Measurements from ENCODE around the gene ALOX15B. TPM values are rescaled to one million over a fixed set of nuclear protein-coding genes. Genes with fewer than 3 reads are reported as not detected.

ALOX15B gene
- total and polyA plus RNA-seq, 3 experiments from 2014 or later: not detected

DNA sequence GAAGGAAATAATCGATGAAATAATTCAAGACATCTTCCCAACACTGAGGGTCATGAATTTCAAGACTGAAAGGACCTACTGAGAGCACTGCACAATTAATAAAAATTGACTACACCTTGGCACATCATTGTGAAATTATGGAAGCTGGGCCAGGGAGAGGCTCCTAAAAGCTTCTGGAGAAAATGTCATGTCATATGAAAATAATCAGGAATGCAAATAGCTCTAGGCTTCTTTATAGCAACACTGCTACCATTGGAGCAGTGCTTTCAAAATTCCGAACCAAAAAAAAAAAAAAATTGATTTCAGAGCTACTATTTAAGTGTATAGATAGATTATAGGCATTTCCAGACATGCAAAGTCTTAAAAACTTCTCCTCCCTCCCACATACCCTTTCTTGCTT is 6.4 kb upstream of the ALOX15B start:
- no peak for DNase-seq
- H3K27ac Mint-ChIP-seq: peak overlapping the region in 1 of 8 donors; percentile 47
- no peaks in the 10 kb centered on the region for H3K36me3 ChIP-seq (ENCODE audit: insufficient read depth, low read length)
- no peak overlapping the region for H3K4me3 ChIP-seq (ENCODE audit: low read length)
- no peaks in the 10 kb centered on the region for H3K27me3 ChIP-seq (ENCODE audit: insufficient read depth, low read length, poor library complexity, severe bottlenecking)
- H3K36me3 Mint-ChIP-seq: peaks cover 0 to 4% (median 0%) of the 10 kb centered on the region in 3 donors
- no peaks in the 10 kb centered on the region for H3K9me3 ChIP-seq (ENCODE audit: low read length)
- CTCF ChIA-PET: interaction anchor here (1.7 kb wide), 1 partner anchor 9 kb away, joined by 5 read pairs; no protein-coding TSS in a partner anchor
- H3K27ac ChIP-seq (ENCODE audit: low read depth, low read length): no peak overlapping the region
- POLR2A ChIA-PET: no interaction called here
- H3K9me3 Mint-ChIP-seq: no peaks in the 10 kb centered on the region
- peaks cover 20 to 65% of the 10 kb centered on the region in 2 donors for H3K27me3 Mint-ChIP-seq
- H3K4me1 Mint-ChIP-seq: no peaks in the 10 kb centered on the region
- H3K4me3 Mint-ChIP-seq: no peak overlapping the region
- no peaks in the 10 kb centered on the region for H3K4me1 ChIP-seq (ENCODE audit: insufficient read depth, low read length)

- POLR2A ChIA-PET: no interaction called here
- Histone ChIP-seq H3K9me3 (ENCODE audit: low read length) (no peaks in the 10 kb centered on the region), H3K36me3 (ENCODE audit: insufficient read depth, low read length) (no peaks in the 10 kb centered on the region), H3K27me3 (ENCODE audit: insufficient read depth, low read length, poor library complexity, severe bottlenecking) (no peaks in the 10 kb centered on the region), H3K4me1 (ENCODE audit: insufficient read depth, low read length) (no peaks in the 10 kb centered on the region), H3K27ac (ENCODE audit: low read depth, low read length) (no peak overlapping the region), H3K4me3 (ENCODE audit: low read length) (no peak overlapping the region)
- peaks cover 21 to 33% of the 10 kb centered on the region in 2 donors for H3K27me3 Mint-ChIP-seq
- peaks cover 0 to 4% (median 0%) of the 10 kb centered on the region in 3 donors for H3K4me1 Mint-ChIP-seq
- H3K27ac Mint-ChIP-seq: no peak overlapping the region
- no peaks in the 10 kb centered on the region for H3K36me3 Mint-ChIP-seq
- CTCF ChIA-PET: interaction anchor here (5.0 kb wide), 1 partner anchor 50 kb away, joined by 16 read pairs; no protein-coding TSS in a partner anchor
- H3K4me3 Mint-ChIP-seq: peak overlapping the region in 1 of 7 donors; percentile 54
- DNase-seq: no peak
- H3K9me3 Mint-ChIP-seq: peaks cover 0 to 2% (median 0%) of the 10 kb centered on the region in 5 donors
Observed at GRCh38 chr17:8039611-8040168, 831 bp downstream of the ALOX15B start.

DNA sequence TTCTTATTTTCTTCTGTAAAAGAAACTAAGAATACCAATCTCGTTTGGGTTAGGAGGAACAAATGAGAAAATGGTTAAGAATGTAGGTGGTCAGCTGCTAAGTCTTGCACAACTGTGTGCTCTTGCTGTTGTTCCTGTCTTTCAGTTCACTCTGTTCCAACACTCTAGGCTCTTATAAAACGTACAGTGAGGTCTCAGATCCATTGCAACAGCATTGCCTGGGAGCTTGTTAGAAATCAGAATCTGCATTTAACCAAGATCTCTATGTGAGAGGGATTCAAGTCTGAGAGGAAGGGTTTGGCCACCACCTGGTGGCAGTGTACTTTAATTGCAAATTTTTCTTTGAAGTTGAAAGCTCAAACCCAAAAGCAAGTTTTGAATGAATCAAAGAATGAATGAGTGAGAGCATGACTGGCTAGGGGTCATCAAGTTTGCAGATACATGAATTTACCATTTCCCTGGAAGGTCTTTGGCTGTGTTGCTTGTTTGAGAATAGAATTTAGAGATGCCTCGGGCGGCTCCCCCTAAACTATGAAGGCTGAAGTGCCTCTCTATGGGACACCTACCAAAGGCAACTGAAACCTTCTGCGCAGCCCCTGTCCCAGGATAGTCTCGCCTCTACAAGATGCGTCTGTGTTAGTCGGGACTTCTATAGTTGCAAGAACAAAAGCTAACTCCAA is 2.5 kb downstream of the ALOX15B start:
- H3K4me3 ChIP-seq (ENCODE audit: low read length): no peak overlapping the region
- CTCF ChIA-PET: interaction anchor here (0.7 to 5.0 kb wide), 13 partner anchors 9 to 298 kb away, joined by 3 to 16 read pairs (median 4); partner anchors contain the start of gene NAA38
- H3K27me3 Mint-ChIP-seq: peaks cover 22 to 34% of the 10 kb centered on the region in 2 donors
- no peaks in the 10 kb centered on the region for H3K36me3 ChIP-seq (ENCODE audit: insufficient read depth, low read length)
- H3K36me3 Mint-ChIP-seq: no peaks in the 10 kb centered on the region
- POLR2A ChIA-PET: no interaction called here
- H3K4me1 ChIP-seq (ENCODE audit: insufficient read depth, low read length): no peaks in the 10 kb centered on the region
- no peak overlapping the region for H3K27ac ChIP-seq (ENCODE audit: low read depth, low read length)
- no peaks in the 10 kb centered on the region for H3K27me3 ChIP-seq (ENCODE audit: insufficient read depth, low read length, poor library complexity, severe bottlenecking)
- no peak overlapping the region for H3K27ac Mint-ChIP-seq
- H3K4me3 Mint-ChIP-seq: no peak overlapping the region
- H3K4me1 Mint-ChIP-seq: peaks cover 0 to 4% (median 0%) of the 10 kb centered on the region in 3 donors
- H3K9me3 Mint-ChIP-seq: peaks cover 0 to 2% (median 0%) of the 10 kb centered on the region in 5 donors
- DNase-seq: peak in 2 of 5 donors; percentile 32
- H3K9me3 ChIP-seq (ENCODE audit: low read length): no peaks in the 10 kb centered on the region

DNA sequence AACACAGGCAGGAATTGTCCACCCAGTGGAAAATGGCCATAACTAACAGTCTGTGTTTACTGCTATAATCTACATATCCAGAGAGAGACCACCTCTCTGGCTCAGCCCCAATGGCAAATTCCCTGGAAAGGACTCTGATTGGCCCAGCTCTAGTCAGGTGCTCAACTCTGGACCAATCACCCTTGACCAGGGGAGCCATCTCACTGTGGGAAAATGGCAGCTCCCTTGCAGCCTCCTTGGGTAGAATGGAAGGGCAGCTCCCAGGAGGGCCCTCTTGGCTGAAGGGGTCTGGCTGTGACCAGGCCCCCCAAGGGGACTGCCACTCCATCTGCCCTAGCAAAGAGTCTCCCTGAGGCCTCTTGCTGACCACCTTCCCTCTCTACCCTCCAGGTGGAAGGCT is 3.1 kb downstream of the ALOX15B start:
- H3K27ac Mint-ChIP-seq: peak overlapping the region in 1 of 8 donors; percentile 29
- H3K4me1 Mint-ChIP-seq: peaks cover 0 to 4% (median 0%) of the 10 kb centered on the region in 3 donors
- Histone ChIP-seq H3K27me3 (ENCODE audit: insufficient read depth, low read length, poor library complexity, severe bottlenecking) (no peaks in the 10 kb centered on the region), H3K27ac (ENCODE audit: low read depth, low read length) (no peak overlapping the region), H3K4me3 (ENCODE audit: low read length) (no peak overlapping the region), H3K36me3 (ENCODE audit: insufficient read depth, low read length) (no peaks in the 10 kb centered on the region), H3K4me1 (ENCODE audit: insufficient read depth, low read length) (no peaks in the 10 kb centered on the region), H3K9me3 (ENCODE audit: low read length) (no peaks in the 10 kb centered on the region)
- CTCF ChIA-PET: interaction anchor here (1.1 to 5.0 kb wide), 8 partner anchors 15 to 185 kb away, joined by 3 to 16 read pairs (median 6); partner anchors contain the start of gene NAA38
- peaks cover 22 to 37% of the 10 kb centered on the region in 2 donors for H3K27me3 Mint-ChIP-seq
- POLR2A ChIA-PET: no interaction called here
- no peaks in the 10 kb centered on the region for H3K36me3 Mint-ChIP-seq
- H3K9me3 Mint-ChIP-seq: peaks cover 0 to 2% (median 0%) of the 10 kb centered on the region in 5 donors
- DNase-seq: no peak
- H3K4me3 Mint-ChIP-seq: no peak overlapping the region

GRCh38 chr17:8044819-8045810 is 6.3 kb downstream of the ALOX15B start:
- Mint-ChIP-seq H3K4me1 (peaks cover 0 to 4% (median 0%) of the 10 kb centered on the region in 3 donors), H3K36me3 (no peaks in the 10 kb centered on the region), H3K27ac (peak overlapping the region in 1 of 8 donors; percentile 94), H3K27me3 (peaks cover 10 to 21% of the 10 kb centered on the region in 2 donors), H3K4me3 (no peak overlapping the region), H3K9me3 (no peaks in the 10 kb centered on the region)
- Histone ChIP-seq H3K27me3 (ENCODE audit: insufficient read depth, low read length, poor library complexity, severe bottlenecking) (no peaks in the 10 kb centered on the region), H3K4me1 (ENCODE audit: insufficient read depth, low read length) (no peaks in the 10 kb centered on the region), H3K4me3 (ENCODE audit: low read length) (no peak overlapping the region), H3K9me3 (ENCODE audit: low read length) (no peaks in the 10 kb centered on the region), H3K36me3 (ENCODE audit: insufficient read depth, low read length) (no peaks in the 10 kb centered on the region), H3K27ac (ENCODE audit: low read depth, low read length) (no peak overlapping the region)
- CTCF ChIA-PET: interaction anchor here (0.6 to 1.7 kb wide), 4 partner anchors 12 to 194 kb away, joined by 3 to 4 read pairs (median 4); no protein-coding TSS in a partner anchor
- DNase-seq: no peak
- POLR2A ChIA-PET: no interaction called here

DNA sequence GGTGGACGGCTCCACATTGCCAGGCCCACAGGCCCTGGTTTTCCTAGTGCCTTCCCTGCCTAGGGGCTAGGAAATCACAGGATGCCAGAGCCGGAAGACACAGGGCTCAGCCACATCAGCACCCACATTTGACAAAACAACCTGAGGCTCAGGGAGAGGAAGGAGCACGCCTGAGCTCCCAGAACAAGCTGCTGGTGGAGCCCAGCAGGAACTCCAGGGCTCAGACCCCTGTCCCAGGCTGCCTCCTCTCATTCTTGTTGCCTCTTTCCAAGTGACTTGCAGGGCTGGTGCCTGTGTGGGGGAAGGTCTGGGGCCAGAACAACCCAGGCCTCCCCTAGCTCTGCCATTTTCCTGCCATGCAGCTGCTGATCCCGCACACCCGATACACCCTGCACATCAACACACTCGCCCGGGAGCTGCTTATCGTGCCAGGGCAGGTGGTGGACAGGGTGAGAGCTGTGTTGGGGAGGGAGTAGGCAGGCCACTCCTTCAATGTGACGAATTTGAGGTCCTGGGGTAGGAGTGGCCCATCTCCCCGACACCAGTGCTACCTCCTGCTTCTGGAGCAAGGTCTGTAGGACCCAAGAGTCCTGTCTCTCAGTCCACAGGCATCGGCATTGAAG is 7.6 kb downstream of the ALOX15B start:
- POLR2A ChIA-PET: no interaction called here
- CTCF ChIA-PET: interaction anchor here (1.7 to 1.8 kb wide), 2 partner anchors 11 to 27 kb away, joined by 4 to 10 read pairs; no protein-coding TSS in a partner anchor
- Mint-ChIP-seq H3K4me1 (peaks cover 0 to under 1% (median 0%) of the 10 kb centered on the region in 3 donors), H3K4me3 (no peak overlapping the region), H3K36me3 (no peaks in the 10 kb centered on the region), H3K27ac (no peak overlapping the region), H3K27me3 (peaks cover 6 to 12% of the 10 kb centered on the region in 2 donors), H3K9me3 (no peaks in the 10 kb centered on the region)
- Histone ChIP-seq H3K4me3 (ENCODE audit: low read length) (no peak overlapping the region), H3K27me3 (ENCODE audit: insufficient read depth, low read length, poor library complexity, severe bottlenecking) (no peaks in the 10 kb centered on the region), H3K9me3 (ENCODE audit: low read length) (no peaks in the 10 kb centered on the region), H3K4me1 (ENCODE audit: insufficient read depth, low read length) (no peaks in the 10 kb centered on the region), H3K27ac (ENCODE audit: low read depth, low read length) (no peak overlapping the region), H3K36me3 (ENCODE audit: insufficient read depth, low read length) (no peaks in the 10 kb centered on the region)
- no peak for DNase-seq

GRCh38 chr17:8046929-8047768 is 8.3 kb downstream of the ALOX15B start:
- Mint-ChIP-seq H3K9me3 (no peaks in the 10 kb centered on the region), H3K27me3 (peaks cover 6 to 9% of the 10 kb centered on the region in 2 donors), H3K4me1 (no peaks in the 10 kb centered on the region), H3K4me3 (no peak overlapping the region), H3K27ac (peak overlapping the region in 1 of 8 donors; percentile 29), H3K36me3 (no peaks in the 10 kb centered on the region)
- ChIA-PET CTCF (interaction anchor here (0.8 to 1.8 kb wide), 3 partner anchors 10 to 26 kb away, joined by 3 to 10 read pairs (median 4); no protein-coding TSS in a partner anchor), POLR2A (no interaction called here)
- no peaks in the 10 kb centered on the region for H3K27me3 ChIP-seq (ENCODE audit: insufficient read depth, low read length, poor library complexity, severe bottlenecking)
- DNase-seq: no peak
- H3K36me3 ChIP-seq (ENCODE audit: insufficient read depth, low read length): no peaks in the 10 kb centered on the region
- H3K27ac ChIP-seq (ENCODE audit: low read depth, low read length): no peak overlapping the region
- no peaks in the 10 kb centered on the region for H3K4me1 ChIP-seq (ENCODE audit: insufficient read depth, low read length)
- no peak overlapping the region for H3K4me3 ChIP-seq (ENCODE audit: low read length)
- H3K9me3 ChIP-seq (ENCODE audit: low read length): no peaks in the 10 kb centered on the region
